Islet of Langerhans (tissue), 1 donor: Measurements from ENCODE around the gene CD200.
"Not testable (repeated sequence)": the region's sequence is repeated elsewhere in the genome, so short reads cannot be mapped to it uniquely, and the experiment has no call there.

ENCODE experiments used
- FAIRE-seq: peaks from one replicate; lab custom pipeline; 2011; peaks lifted over from hg19 to GRCh38; lab: Jason Lieb, UNC

CD200 gene

GRCh38 chr3:112360561-112360960, 27.6 kb downstream of the CD200 start:
- FAIRE-seq, result no peak

DNA sequence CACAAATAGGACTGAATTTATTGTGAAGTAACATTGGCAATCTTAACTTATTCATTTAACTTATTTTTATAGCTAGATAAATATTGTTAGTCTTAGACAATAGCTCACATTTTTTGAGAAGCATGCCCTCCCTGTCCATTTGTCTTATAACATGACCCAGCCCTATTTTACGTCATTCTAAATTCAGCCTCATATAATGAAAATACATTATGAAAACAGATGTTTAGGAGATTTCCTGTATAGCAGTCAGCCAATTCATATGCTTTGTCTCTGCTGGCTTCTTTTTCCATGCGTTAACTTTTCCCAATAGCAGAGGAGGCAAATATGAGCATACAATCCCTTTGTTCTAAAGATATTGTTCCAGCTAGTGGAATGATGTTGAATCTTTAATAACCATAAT, 29.3 kb downstream of the CD200 start:
- no peak for FAIRE-seq

DNA sequence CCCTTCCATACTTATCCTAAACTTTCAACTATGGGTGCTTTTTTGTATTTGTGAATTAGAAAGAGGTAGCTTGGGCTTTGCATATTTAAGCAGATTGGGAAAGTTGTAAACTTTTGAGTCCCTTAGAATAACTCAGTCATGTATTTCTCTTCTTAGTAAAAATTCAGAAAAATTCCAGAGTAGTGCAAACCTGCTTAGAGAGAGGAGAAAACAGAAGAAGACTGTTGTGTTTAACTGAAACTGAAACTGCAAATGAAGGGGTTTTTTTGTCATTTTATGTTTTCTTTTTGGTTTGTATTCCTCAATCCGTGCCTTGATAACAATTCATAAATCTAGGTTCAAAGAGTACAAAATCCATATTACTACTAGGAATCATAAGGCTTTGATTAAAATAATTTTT, 31.3 kb downstream of the CD200 start:
- FAIRE-seq, result peak; percentile 61

DNA sequence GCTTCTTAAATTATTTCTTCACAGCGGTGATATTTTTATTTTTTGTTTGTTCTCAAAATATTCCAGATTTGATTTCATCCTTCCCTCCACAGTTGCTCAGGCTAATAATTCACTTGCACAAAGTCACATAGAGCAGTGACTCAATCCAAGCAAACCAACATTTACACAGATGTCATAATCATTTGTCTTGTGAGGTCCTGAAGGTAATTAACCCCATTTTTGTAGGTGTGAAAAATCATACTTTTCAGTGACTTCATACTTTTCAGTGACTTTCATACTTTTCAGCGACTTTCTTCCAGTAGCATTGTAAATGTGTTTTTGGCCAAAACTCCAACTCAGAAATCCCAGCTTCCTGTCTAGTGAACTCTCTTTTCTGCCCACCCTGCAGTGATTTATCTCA, 32.1 kb downstream of the CD200 start:
- peak; percentile 98 for FAIRE-seq

- FAIRE-seq, result no peak
Observed at GRCh38 chr3:112365636-112366035, 32.7 kb downstream of the CD200 start.

DNA sequence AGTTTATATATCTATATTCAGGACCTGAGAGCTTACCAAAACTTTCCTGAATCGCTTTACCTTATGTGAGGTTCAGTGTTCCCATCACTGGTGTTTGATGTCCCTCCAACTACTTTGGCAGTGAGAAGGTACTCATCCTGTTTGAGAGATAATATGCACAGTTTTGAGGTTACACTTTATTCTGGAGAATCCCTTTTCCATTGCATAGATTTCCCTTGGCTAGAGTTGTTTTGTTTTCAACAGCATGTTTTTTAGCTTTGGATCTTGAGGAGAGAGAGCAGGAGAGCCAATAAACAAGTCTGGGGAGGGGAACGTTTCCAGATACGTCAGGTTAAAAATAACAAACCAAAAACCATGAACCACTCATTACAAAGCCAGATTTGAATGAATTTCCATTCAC, 33.6 kb downstream of the CD200 start:
- no peak for FAIRE-seq

DNA sequence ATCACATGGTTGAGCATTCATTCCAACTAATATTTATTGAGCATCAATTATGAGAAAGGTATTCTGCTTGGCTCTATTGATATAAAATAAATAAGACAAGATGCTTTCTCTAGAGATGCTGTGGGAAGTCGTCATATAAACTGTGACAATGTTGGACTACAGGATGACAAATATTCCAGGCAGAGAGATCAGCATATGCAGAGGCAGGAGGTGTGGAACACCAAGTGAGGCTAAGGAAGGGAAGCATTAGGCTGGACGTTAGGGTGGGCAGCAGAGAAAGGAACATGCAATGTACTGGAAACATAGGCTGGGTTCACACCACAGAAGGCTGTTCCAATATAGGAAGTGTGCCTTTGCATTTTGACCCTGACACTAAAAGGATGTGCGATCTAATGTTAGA, 38.6 kb downstream of the CD200 start:
- no peak for FAIRE-seq

GRCh38 chr3:112372396-112372795, 39.4 kb downstream of the CD200 start:
- FAIRE-seq, result no peak

DNA sequence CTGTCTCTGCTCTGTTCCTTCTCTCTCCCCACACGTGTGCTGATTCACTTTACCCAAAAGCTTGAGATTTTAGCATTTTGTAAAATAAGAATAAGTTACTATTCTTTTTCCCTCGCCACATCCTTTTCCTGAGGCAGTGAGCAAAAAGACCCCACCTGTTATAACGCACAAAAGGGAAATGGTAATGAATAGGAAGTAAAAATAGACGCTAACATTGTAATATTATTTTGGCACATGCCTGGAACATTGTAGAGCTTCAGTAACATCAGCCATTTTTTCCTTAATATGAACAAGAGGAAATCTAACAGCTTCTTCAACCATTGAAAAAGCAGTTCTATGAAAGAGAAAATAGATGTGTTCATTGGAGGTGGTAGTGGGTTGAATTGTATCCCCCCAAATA, 40.5 kb downstream of the CD200 start:
- no peak for FAIRE-seq

- FAIRE-seq, result no peak
Observed at GRCh38 chr3:112373924-112374323, 41.0 kb downstream of the CD200 start.

DNA sequence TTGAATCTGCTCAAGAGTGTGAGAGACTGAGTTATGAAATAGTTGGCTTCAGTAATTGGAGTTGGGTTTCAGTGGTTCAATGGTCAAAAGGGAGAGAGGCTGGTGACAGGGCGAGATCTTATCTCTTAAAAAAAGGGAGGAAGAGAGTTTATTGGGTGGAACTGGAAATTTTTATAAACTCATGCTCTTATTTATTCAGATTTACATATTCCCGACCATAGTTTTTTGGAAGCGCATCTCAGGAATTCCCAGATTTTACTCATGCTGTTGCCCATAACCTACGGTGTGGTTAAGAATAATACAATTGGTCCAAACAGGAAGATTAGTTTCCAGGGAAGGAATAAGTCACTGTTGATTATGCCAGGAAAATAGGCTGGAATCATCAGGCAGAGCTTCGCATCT, 41.4 kb downstream of the CD200 start:
- no peak for FAIRE-seq

GRCh38 chr3:112375117-112375516, 42.2 kb downstream of the CD200 start:
- FAIRE-seq, result no peak

- no peak for FAIRE-seq
Observed at GRCh38 chr3:112376241-112376911, 43.4 kb downstream of the CD200 start.

- FAIRE-seq, result no peak
Observed at GRCh38 chr3:112376992-112377391, 44.0 kb downstream of the CD200 start.

- no peak for FAIRE-seq
Observed at GRCh38 chr3:112377568-112378071, 44.7 kb downstream of the CD200 start.

- FAIRE-seq, result not testable (repeated sequence)
Observed at GRCh38 chr3:112378347-112378746, 45.4 kb downstream of the CD200 start.

DNA sequence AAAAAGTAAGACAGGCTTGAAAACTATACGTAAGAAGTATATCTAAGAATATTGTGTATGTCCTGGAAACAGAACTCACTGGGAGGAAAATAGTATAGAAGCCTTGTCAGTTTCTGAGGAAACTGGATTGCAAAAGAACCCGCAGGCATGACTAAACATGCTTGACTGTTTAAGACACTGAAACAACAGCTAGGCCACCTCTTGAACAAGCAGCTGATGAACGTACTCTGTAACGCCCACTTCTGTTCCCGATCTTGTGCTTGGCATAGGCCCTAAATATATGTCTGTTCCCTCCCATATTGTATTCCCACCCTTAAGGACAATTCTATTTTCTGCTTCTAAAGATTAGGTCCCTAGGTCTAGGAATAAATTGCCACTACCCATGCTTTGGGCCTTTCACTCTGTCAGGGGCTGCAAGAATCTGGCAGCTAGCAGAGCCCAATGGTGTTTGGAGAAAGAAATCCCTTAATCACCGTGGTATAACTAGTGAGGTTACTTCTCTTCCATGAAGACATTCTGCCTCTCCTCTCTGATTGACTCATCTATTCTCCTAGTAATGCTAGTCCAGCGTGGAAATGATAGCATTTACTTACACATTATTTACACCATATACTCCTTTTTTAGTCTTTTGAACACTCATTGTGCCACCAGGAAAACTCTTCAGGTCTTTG, 46.2 kb downstream of the CD200 start:
- FAIRE-seq, result no peak

- no peak for FAIRE-seq
Observed at GRCh38 chr3:112381673-112382542, 49.0 kb downstream of the CD200 start.

- no peak for FAIRE-seq
Observed at GRCh38 chr3:112382543-112383160, 49.7 kb downstream of the CD200 start.

- no peak for FAIRE-seq
Observed at GRCh38 chr3:112384769-112385168, 51.8 kb downstream of the CD200 start.

DNA sequence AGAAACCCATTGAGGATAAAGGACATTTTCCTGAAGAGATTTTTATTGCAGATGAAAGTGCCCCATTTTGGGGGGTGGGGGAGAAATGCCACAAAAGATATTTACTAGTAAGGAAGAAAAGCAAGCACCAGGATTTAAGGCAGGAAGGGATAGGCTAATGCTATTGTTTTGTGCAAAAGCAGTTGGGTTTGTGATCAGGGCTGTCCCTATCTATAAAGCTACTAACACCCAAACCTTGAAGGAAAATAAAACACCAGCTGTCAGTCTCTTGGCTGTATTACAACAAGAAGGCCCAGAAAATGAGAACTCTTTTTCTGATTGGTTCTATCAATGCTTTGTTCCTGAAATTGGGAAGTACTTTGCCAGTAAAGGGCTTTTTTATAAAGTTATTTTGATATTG, 56.0 kb downstream of the CD200 start:
- no peak for FAIRE-seq

- no peak for FAIRE-seq
Observed at GRCh38 chr3:112389961-112390360, 57.0 kb downstream of the CD200 start.
